GM21526 (cell line): Measurements from ENCODE around the gene TTLL3.
"Not testable (repeated sequence)": the region's sequence is repeated elsewhere in the genome, so short reads cannot be mapped to it uniquely, and the experiment has no call there.

ENCODE experiments used
- ATAC-seq: cut with Tn5 transposase; IDR thresholded peaks from one replicate; pipeline ENCODE4 v1.9.1; 2021; ENCODE audit warnings: moderate library complexity; ENCODE audit not compliant: unreplicated experiment, low FRiP score

TTLL3 gene

DNA sequence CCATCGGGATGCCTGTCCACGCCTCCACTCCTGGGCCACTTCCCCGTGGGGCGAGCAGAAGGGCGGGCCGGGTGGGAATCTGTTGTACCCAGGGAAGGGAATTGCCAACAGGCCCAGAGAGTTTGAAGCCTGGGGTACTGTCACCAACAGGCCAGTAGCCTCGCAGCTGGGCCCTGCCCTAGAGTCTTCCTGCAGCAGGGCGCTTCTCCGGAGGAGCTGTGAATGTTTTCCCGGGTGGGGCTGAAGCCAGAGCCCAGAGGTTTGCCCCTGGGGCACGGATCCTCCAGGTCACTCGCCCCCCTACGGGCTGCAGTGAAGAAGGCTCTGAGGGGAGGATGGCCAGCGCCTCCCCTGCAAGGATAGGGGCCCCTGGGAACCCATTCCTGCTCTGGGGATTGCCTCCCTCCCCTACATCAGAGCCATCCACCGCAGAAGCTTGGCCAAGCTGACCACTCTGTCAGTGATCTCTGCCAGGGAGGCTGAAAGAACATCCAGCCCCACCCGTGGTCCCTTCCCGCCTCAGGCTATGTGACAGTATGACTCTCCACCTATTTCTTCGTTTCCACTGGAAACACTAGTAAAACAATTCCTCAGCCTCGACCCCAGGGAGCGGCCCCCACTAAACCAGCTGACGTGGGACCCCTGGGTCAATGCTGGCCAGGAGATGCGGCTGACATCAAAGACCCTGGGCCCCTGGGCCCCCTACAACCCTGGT, 53.2 kb downstream of the TTLL3 start:
- no peak for ATAC-seq

GRCh38 chr3:9864200-9864927, 54.3 kb downstream of the TTLL3 start:
- no peak for ATAC-seq

- not testable (repeated sequence) for ATAC-seq
Observed at GRCh38 chr3:9865125-9865637, 55.1 kb downstream of the TTLL3 start.

GRCh38 chr3:9866639-9867038, 56.6 kb downstream of the TTLL3 start:
- no peak for ATAC-seq

DNA sequence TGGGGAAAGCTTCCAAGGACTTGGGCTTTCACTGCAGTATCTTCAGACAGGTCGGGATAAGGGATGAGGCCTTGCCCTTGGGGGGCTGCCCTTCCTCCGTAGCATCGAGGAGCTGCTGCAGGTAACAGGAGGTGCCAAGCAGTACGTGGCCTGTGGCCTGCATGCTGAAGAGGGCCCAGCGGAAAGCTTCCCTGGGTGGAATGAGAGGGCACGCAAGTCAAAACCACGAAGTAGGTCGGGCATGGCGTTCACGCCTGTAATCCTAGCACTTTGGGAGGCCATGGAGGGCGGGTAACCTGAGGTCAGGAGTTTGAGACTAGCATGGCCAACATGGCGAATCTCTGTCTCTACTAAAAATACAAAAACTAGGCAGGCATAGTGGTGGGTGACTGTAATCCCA, 57.0 kb downstream of the TTLL3 start:
- ATAC-seq = no peak

DNA sequence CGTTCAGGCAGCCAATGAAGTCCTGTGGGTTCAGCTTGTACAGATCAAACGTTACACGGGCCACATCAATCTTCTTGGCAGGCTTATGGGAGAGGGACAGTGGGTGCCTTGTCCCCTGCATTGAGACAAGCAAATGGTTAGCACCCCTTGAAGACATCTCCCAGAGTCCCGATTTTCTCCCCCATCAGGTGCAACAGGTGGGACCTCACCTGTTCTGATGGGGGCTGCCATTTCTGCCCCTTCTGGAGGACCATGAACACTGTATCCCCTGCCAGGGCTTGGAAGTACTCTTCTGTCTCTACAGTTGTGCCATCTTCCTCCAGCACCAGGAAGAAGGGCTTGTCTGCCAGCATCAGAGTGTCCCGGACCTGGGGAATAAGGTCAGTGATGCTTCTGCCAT, 59.9 kb downstream of the TTLL3 start:
- ATAC-seq = no peak

- ATAC-seq = no peak
Observed at GRCh38 chr3:9870978-9871377, 60.9 kb downstream of the TTLL3 start.

DNA sequence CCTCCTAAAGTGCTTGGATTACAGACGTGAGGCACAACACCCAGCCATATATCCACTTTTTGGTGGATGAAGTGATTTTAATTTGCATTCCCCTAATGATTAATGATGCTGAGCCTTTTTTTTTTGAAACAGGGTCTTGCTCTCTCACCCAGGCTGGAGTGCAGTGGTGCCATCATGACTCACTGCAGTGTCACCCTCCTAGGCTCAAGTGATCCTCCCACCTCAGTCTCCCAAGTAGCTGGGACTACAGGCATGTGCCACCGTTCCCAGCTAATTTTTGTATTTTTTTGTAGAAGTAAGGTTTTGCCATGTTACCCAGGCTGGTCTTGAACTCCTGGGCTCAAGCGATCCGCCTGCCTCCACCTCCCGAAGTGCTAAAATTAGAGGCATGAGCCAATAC, 62.0 kb downstream of the TTLL3 start:
- not testable (repeated sequence) for ATAC-seq

DNA sequence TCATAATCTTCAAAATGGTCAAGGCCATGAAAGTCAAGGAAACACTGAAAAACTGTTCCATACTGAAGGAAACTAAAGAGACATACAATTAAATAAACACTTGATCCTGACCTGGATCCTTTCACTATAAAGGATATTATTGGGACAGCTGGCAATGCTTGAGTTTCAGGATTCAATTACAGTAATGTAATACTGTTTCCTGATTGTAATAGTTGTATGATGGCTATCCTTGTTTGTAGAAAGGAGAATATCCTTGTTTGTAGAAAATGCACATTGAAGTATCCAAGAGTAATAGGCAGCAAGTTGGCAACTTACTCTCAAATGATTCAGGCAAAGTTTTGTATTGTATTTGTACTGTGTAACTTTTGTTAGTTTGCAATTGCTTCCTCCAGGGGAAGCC, 65.4 kb downstream of the TTLL3 start:
- ATAC-seq = no peak

- not testable (repeated sequence) for ATAC-seq
Observed at GRCh38 chr3:9876255-9876654, 66.2 kb downstream of the TTLL3 start.

DNA sequence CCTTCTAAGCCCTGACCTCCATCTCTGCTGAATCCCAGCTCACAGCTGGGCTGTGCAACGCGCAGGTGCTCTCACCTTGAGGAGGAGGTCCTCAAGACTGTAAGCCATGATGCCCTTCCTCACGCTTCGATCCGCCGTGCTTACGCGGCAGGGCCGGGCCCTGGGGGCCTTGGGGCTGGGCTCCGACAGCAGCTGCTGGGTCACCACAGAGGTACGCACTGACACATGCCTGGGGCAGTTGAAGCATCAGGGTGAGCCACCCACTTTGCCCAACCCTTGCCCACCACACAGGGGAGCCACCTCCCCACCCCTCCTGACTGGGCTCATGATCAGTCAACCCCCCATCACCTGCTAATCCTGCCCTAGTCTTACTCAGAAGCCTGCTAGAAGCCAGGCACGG, 66.9 kb downstream of the TTLL3 start:
- no peak for ATAC-seq

- ATAC-seq = no peak
Observed at GRCh38 chr3:9878700-9879099, 68.6 kb downstream of the TTLL3 start.

GRCh38 chr3:9879830-9880549, 69.9 kb downstream of the TTLL3 start, which contains the start of gene CIDEC:
Gene CIDEC, minus strand, starts transcription at chr3:9880253. Its CDS starts 1,767 bp downstream, at chr3:9878486.
- ATAC-seq = no peak

GRCh38 chr3:9881441-9881840, 71.4 kb downstream of the TTLL3 start:
- no peak for ATAC-seq

- no peak for ATAC-seq
Observed at GRCh38 chr3:9883706-9884554, 73.9 kb downstream of the TTLL3 start.

GRCh38 chr3:9884555-9885165, 74.6 kb downstream of the TTLL3 start:
- ATAC-seq = no peak
